ENCODE results near the gene CYP26B1. TPM values are rescaled to one million over a fixed set of nuclear protein-coding genes. Genes with fewer than 3 reads are reported as not detected.

CYP26B1 gene
- total RNA-seq, 1 donor from 2014 or later, result 1.2 TPM

- no peaks in the 10 kb centered on the region for H3K9me3 Mint-ChIP-seq (ENCODE audit: unreplicated experiment)
- no peaks in the 10 kb centered on the region for H3K4me1 Mint-ChIP-seq (ENCODE audit: unreplicated experiment)
- no peak overlapping the region for H3K27ac Mint-ChIP-seq (ENCODE audit: unreplicated experiment)
- no peaks in the 10 kb centered on the region for H3K36me3 Mint-ChIP-seq (ENCODE audit: low read depth, unreplicated experiment)
- DNase-seq (ENCODE audit: low spot score), result no peak
- no peaks in the 10 kb centered on the region for H3K27me3 Mint-ChIP-seq (ENCODE audit: unreplicated experiment)
- TF ChIP-seq CTCF (IDR thresholded peaks at IDR 0.05; ENCODE audit: unreplicated experiment), result no peak
- no peak overlapping the region for H3K4me3 Mint-ChIP-seq (ENCODE audit: unreplicated experiment)
These were observed 39.5 kb downstream of the CYP26B1 start for GRCh38 chr2:72108121-72108520.

DNA sequence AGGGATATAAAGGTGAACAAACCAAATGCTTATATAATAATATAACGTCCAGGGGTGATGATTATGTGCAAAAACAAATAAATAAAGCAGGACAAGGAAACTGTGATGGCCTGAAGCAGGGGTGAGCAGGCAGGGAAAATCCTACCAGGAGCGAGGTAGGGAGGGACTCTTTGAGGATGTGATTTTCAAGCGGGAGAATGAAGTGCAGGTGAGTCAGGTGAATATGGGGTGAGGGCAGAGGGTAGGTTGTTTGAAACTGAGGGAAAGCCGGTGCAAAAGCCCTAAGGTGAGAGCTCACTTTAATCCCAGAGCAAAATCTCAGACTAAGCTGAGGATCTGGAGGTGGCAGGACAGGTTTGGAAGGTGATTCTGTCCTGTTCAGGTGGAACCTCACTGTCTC is 40.7 kb downstream of the CYP26B1 start:
- Mint-ChIP-seq H3K36me3 (ENCODE audit: low read depth, unreplicated experiment) (no peaks in the 10 kb centered on the region), H3K27me3 (ENCODE audit: unreplicated experiment) (no peaks in the 10 kb centered on the region), H3K9me3 (ENCODE audit: unreplicated experiment) (no peaks in the 10 kb centered on the region), H3K4me1 (ENCODE audit: unreplicated experiment) (no peaks in the 10 kb centered on the region), H3K4me3 (ENCODE audit: unreplicated experiment) (no peak overlapping the region), H3K27ac (ENCODE audit: unreplicated experiment) (no peak overlapping the region)
- no peak for TF ChIP-seq CTCF (IDR thresholded peaks at IDR 0.05; ENCODE audit: unreplicated experiment)
- DNase-seq (ENCODE audit: low spot score), result no peak

DNA sequence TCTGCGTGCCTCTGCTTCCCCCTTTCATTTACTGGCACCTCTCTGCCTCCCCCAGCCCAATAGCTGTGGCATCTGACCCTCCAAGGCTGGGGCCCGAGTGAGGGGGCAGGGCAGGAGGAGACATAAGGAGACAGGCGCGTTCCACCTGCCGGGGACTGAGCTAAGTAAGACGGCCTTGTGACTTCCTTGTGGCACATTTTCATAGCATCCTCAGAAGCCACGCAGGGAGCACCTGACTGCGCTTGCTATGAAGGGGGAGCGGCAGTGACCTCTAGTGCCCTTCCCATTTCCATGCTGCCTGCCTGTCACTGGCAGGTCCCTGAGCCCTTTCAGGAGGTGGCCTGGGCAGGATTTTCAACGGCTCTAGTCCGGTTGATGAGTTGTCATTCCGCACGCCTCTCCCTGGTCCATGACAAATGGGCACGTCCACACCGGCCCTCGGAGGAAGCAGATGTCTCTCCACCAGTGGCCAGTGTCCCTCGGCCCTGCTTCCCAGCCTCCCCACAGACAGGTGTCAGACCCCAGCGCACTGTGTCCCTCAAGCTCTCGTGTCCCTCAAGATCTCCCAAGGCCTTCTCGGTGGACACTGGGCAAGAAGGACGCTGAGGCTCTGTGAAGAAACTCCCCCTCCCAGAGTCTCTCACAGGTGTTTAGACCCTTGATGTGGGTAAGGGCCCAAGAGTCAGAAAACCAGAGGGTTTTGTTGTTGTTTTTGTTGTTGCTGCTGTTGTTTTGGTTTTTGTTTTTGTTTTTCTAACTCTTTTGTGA is 42.7 kb downstream of the CYP26B1 start:
- Mint-ChIP-seq H3K27ac (ENCODE audit: unreplicated experiment) (no peak overlapping the region), H3K9me3 (ENCODE audit: unreplicated experiment) (no peaks in the 10 kb centered on the region), H3K4me1 (ENCODE audit: unreplicated experiment) (no peaks in the 10 kb centered on the region), H3K36me3 (ENCODE audit: low read depth, unreplicated experiment) (no peaks in the 10 kb centered on the region), H3K27me3 (ENCODE audit: unreplicated experiment) (no peaks in the 10 kb centered on the region), H3K4me3 (ENCODE audit: unreplicated experiment) (no peak overlapping the region)
- no peak for DNase-seq (ENCODE audit: low spot score)
- TF ChIP-seq CTCF (IDR thresholded peaks at IDR 0.05; ENCODE audit: unreplicated experiment), result no peak

DNA sequence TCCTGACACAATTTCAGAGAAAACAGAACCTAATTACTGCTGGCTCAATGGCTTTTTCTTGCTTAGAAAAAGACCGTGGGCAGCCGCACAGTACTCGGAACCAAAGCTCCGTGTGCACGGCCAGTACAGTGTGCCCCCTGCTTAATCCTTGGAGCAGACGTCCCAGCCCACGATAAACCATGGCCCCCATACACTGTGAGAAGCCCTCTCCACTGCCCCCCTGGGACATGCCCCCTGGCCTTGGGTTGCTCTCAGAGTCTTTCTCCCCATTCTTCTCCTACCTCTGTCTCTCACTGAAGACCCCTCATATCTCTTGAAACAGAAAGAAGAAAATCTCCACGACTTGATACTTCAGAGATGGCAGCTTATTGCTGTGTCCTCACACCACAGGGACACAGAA is 44.0 kb downstream of the CYP26B1 start:
- no peak for DNase-seq (ENCODE audit: low spot score)
- Mint-ChIP-seq H3K9me3 (ENCODE audit: unreplicated experiment) (no peaks in the 10 kb centered on the region), H3K4me1 (ENCODE audit: unreplicated experiment) (no peaks in the 10 kb centered on the region), H3K27me3 (ENCODE audit: unreplicated experiment) (no peaks in the 10 kb centered on the region), H3K36me3 (ENCODE audit: low read depth, unreplicated experiment) (no peaks in the 10 kb centered on the region), H3K4me3 (ENCODE audit: unreplicated experiment) (no peak overlapping the region), H3K27ac (ENCODE audit: unreplicated experiment) (no peak overlapping the region)
- TF ChIP-seq CTCF (IDR thresholded peaks at IDR 0.05; ENCODE audit: unreplicated experiment), result no peak

- no peaks in the 10 kb centered on the region for H3K27me3 Mint-ChIP-seq (ENCODE audit: unreplicated experiment)
- H3K4me1 Mint-ChIP-seq (ENCODE audit: unreplicated experiment), result no peaks in the 10 kb centered on the region
- no peaks in the 10 kb centered on the region for H3K9me3 Mint-ChIP-seq (ENCODE audit: unreplicated experiment)
- no peak for TF ChIP-seq CTCF (IDR thresholded peaks at IDR 0.05; ENCODE audit: unreplicated experiment)
- no peak overlapping the region for H3K4me3 Mint-ChIP-seq (ENCODE audit: unreplicated experiment)
- H3K36me3 Mint-ChIP-seq (ENCODE audit: low read depth, unreplicated experiment), result no peaks in the 10 kb centered on the region
- DNase-seq (ENCODE audit: low spot score), result no peak
- H3K27ac Mint-ChIP-seq (ENCODE audit: unreplicated experiment), result no peak overlapping the region
These were observed 44.5 kb downstream of the CYP26B1 start for GRCh38 chr2:72103161-72103560.
